Heart left ventricle (tissue), 16 donors: Measurements from ENCODE around the gene CDC34. TPM values are rescaled to one million over a fixed set of nuclear protein-coding genes. Genes with fewer than 3 reads are reported as not detected.

Experiments
- ATAC-seq, 4 donors: fragments of 200-7000 bp; cut with Tn5 transposase; one replicate each; pipeline ENCODE4 v1.9.1; 2020 to 2022; ENCODE audit warnings: moderate library complexity in 4 of 4, mild to moderate bottlenecking in 3 of 4, moderate number of reproducible peaks in 1 of 4
- DNase-seq, 5 donors: peaks; one replicate each; pipeline ENCODE4 v3.0.0-alpha.2; 2020
- H3K27ac ChIP-seq, 12 donors: fragments of 200-600 bp; sonication (generic) in 4 of 12; one replicate each; pipeline versions ENCODE4 v1.5.0 to v1.8.0; 2016 to 2022; ENCODE audit warnings: mild to moderate bottlenecking in 2 of 12
- H3K27me3 ChIP-seq, 9 donors: fragments of 200-600 bp; sonication (generic) in 2 of 9; one replicate each; pipeline versions ENCODE4 v1.5.1 to v1.8.0; 2016 to 2022; ENCODE audit warnings: mild to moderate bottlenecking in 3 of 9
- H3K36me3 ChIP-seq, 9 donors: fragments of 200-600 bp; sonication (generic) in 2 of 9; one replicate each; pipeline versions ENCODE4 v1.5.0 to v1.8.0; 2018 to 2022; ENCODE audit warnings: mild to moderate bottlenecking in 2 of 9
- H3K4me1 ChIP-seq, 12 donors: fragments of 200-600 bp; sonication (generic) in 4 of 12; one replicate each; pipeline versions ENCODE4 v1.5.0 to v1.8.0; 2016 to 2022; ENCODE audit warnings: mild to moderate bottlenecking in 3 of 12
- H3K4me3 ChIP-seq, 12 donors: fragments of 200-600 bp; sonication (generic) in 4 of 12; one replicate each; pipeline versions ENCODE4 v1.5.0 to v1.8.0; 2017 to 2022; ENCODE audit warnings: mild to moderate bottlenecking in 9 of 12, moderate library complexity in 4 of 12
- H3K9me3 ChIP-seq, 12 donors: fragments of 200-600 bp; sonication (generic) in 4 of 12; one replicate each; pipeline versions ENCODE4 v1.5.0 to v1.8.0; 2016 to 2022; ENCODE audit warnings: mild to moderate bottlenecking in 1 of 12
- POLR2A ChIP-seq, 2 donors: fragments of 450-650 bp; IDR thresholded peaks; one replicate each; pipeline ENCODE4 v1.6.1; 2017; ENCODE audit warnings: antibody characterized with exemption in 2 of 2, mild to moderate bottlenecking in 2 of 2, moderate library complexity in 2 of 2
- WGBS, 4 donors: extraction: QIAGEN DNeasy Blood & Tissue Kit in 2 of 4; methylation state at CpG; one replicate each; pipeline versions ENCODE4 v1.1.5 to v1.1.7; 2013 to 2018; 5-methylcytosine and 5-hydroxymethylcytosine counted together
- intact Hi-C, 10 donors: fragments of 100-400 bp; cut with DNase I; formaldehyde crosslinking; loops; one replicate each; pipeline versions ENCODE4 v1.11.1 to v1.14.2; 2022
- polyA plus RNA-seq, 2 donors: library from polyadenylated mRNA; stranded (reverse); fragments of 200-250 nt; gene quantifications; one replicate each; pipeline ENCODE4 v1.2.3, GENCODE V29; 2013
- total RNA-seq, 9 donors: library from RNA; depleted of rRNA in 2 of 9; stranded (reverse); fragments of >200 nt in 2 of 9; fragmentation: NEBNext Ultra II Directional in 3 of 9; extraction: Animal tissue kit (Norgen Biotek cat#: 25700) in 3 of 9; gene quantifications; one replicate each; pipeline versions ENCODE4 v1.1.0 to v1.2.4, GENCODE V29; 2016 to 2023
- TF ChIP-seq, protein P1 (sequence below), 12 donors: fragments of 200-600 bp; sonication (generic) in 4 of 12; IDR thresholded peaks; one replicate each; pipeline versions ENCODE4 v1.5.0 to v1.8.0; 2018 to 2022; ENCODE audit warnings: antibody characterized with exemption in 12 of 12, mild to moderate bottlenecking in 5 of 12
- donor health status: ischemic (EF 13 %, LVEDD 7.1; RV severe dilation, severe dysfunction).
- donor health status: healthy with polysubstance abuse.
- donor health status: DM: no; HTN: yes; CAD: no.
- donor health status: DM: no; HTN: no; CAD: no.
- donor health status: ischemic (EF 25% LVEDD 6.9; RV normal size, moderate dysfunction).
- donor health status: ischemic (EF 25% LVEDD 5.7; RV mildly dilated, moderate dysfunction).
- donor health status: healthy.
- donor health status: DM: yes; HTN: yes; CAD: no.
- donor health status: ischemic (EF 35%, LVEDD 5.7; RV mildly dilated, moderate dysfunction).
- donor health status: nonischemic (EF 11% LVEDD 7.7; RV severe dilation, severe dysfunction).
- donor health status: DM: yes; HTN: yes; CAD: no.
- donor health status: PGD.
- donor health status: ischemic (EF 29% LVEDD 5.4; RV normal size, mild dysfunction).
- donor health status: nonischemic (EF 23%, LVEDD 6.1; RV moderate dilation, normal function).

Gene CDC34
- total and polyA plus RNA-seq, 11 donors, result 61.9 to 200 (median 99.9) TPM

DNA sequence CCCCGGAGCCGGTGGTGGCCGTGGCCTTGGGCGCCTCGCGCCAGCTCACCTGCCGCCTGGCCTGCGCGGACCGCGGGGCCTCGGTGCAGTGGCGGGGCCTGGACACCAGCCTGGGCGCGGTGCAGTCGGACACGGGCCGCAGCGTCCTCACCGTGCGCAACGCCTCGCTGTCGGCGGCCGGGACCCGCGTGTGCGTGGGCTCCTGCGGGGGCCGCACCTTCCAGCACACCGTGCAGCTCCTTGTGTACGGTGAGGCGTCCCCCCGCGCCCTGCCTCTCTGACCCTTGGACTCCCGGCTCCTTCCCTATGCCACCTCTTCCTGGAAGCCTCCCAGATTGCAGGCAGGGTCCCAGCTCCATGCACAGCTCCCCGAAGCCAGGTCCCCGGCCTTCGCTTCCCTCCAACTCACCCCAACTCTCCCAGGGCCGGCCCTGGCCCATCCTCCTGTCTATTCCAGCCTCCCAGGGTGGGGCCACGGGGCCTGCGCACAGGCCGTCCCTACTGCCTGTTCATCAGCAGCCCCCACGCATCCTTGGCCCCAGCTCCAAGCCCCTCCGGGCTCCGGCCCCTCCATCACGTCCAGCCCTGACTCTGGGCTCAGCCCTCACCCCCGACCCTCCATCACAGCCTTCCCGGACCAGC is 33.6 kb upstream of the CDC34 start:
- H3K9me3 ChIP-seq, result no peaks in the 10 kb centered on the region
- ATAC-seq (peak in 1 of 4 donors; percentile 6), DNase-seq (peak in 2 of 5 donors; percentile 14 to 20)
- peaks cover 20 to 51% (median 33%) of the 10 kb centered on the region in 9 donors for H3K27me3 ChIP-seq
- intact Hi-C loops, result no loop called here
- peak overlapping the region in 6 of 12 donors; percentile 9 to 37 (median 16) for H3K4me3 ChIP-seq
- H3K27ac ChIP-seq, result no peak overlapping the region
- peaks cover 0 to 23% (median 5%) of the 10 kb centered on the region in 12 donors for H3K4me1 ChIP-seq
- 6 to 28% (median 9%) methylated on average over 22 to 50 of the region's 50 CpGs for WGBS, 4 donors
- TF ChIP-seq, protein P1, sequence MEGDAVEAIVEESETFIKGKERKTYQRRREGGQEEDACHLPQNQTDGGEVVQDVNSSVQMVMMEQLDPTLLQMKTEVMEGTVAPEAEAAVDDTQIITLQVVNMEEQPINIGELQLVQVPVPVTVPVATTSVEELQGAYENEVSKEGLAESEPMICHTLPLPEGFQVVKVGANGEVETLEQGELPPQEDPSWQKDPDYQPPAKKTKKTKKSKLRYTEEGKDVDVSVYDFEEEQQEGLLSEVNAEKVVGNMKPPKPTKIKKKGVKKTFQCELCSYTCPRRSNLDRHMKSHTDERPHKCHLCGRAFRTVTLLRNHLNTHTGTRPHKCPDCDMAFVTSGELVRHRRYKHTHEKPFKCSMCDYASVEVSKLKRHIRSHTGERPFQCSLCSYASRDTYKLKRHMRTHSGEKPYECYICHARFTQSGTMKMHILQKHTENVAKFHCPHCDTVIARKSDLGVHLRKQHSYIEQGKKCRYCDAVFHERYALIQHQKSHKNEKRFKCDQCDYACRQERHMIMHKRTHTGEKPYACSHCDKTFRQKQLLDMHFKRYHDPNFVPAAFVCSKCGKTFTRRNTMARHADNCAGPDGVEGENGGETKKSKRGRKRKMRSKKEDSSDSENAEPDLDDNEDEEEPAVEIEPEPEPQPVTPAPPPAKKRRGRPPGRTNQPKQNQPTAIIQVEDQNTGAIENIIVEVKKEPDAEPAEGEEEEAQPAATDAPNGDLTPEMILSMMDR (IDR thresholded peaks at IDR 0.05), result no peak
- TF ChIP-seq POLR2A (IDR thresholded peaks at IDR 0.05), result no peak
- no peaks in the 10 kb centered on the region for H3K36me3 ChIP-seq

DNA sequence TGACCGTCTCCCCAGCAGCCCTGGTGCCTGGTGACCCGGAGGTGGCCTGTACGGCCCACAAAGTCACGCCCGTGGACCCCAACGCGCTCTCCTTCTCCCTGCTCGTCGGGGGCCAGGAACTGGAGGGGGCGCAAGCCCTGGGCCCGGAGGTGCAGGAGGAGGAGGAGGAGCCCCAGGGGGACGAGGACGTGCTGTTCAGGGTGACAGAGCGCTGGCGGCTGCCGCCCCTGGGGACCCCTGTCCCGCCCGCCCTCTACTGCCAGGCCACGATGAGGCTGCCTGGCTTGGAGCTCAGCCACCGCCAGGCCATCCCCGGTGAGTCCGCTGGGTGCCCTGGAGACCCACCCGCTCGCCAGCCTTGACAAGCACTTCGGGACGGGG is 33.1 kb upstream of the CDC34 start:
- no peak for TF ChIP-seq POLR2A (IDR thresholded peaks at IDR 0.05)
- TF ChIP-seq, protein P1 (IDR thresholded peaks at IDR 0.05), result no peak
- ATAC-seq (no peak), DNase-seq (no peak)
- peaks cover 0 to 23% (median 5%) of the 10 kb centered on the region in 12 donors for H3K4me1 ChIP-seq
- H3K4me3 ChIP-seq, result peak overlapping the region in 1 of 12 donors; percentile 11
- intact Hi-C loops, result no loop called here
- whole genome bisulfite sequencing, 4 donors, result 23 to 40% (median 26%) methylated on average over 16 to 26 of the region's 26 CpGs
- H3K27me3 ChIP-seq, result peaks cover 20 to 51% (median 33%) of the 10 kb centered on the region in 9 donors
- no peaks in the 10 kb centered on the region for H3K36me3 ChIP-seq
- H3K27ac ChIP-seq, result no peak overlapping the region
- H3K9me3 ChIP-seq, result no peaks in the 10 kb centered on the region

DNA sequence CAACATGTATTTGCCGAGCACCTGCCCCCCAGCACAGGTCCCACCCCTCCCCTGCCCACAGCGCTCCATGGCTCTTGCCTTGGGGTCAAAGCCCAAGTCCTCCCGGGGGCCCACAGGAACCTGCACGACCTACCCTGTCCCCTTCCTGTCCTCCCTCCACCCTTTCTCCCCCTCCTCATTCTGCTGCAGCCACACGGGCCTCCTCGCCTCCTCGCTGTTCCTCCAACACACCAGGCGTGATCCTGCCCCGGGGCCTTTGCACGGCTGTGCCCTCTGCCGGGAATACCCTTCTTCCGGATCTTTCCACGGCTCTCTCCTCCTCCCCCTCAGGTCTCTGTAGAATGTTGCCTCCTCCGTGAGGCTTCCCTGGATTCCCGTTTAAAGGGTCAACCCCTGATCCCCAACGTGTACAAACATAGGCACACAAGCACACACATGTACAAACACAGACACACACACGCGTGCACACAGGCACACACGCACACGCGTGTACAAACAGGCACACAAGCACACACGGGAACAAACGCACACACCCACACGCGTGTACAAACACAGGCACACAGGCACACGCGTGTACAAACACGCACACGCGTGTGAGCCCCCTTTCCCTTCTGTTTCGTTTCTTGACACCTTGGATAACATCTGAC is 32.5 kb upstream of the CDC34 start:
- ATAC-seq (no peak), DNase-seq (no peak)
- intact Hi-C loops, result no loop called here
- no peaks in the 10 kb centered on the region for H3K9me3 ChIP-seq
- H3K27me3 ChIP-seq, result peaks cover 20 to 51% (median 33%) of the 10 kb centered on the region in 9 donors
- 77 to 81% (median 79%) methylated on average over 31 of the region's 31 CpGs for WGBS, 4 donors
- H3K4me1 ChIP-seq, result peaks cover 0 to 23% (median 5%) of the 10 kb centered on the region in 12 donors
- H3K36me3 ChIP-seq, result no peaks in the 10 kb centered on the region
- no peak overlapping the region for H3K4me3 ChIP-seq
- no peak overlapping the region for H3K27ac ChIP-seq
- TF ChIP-seq, protein P1 (IDR thresholded peaks at IDR 0.05), result no peak
- TF ChIP-seq POLR2A (IDR thresholded peaks at IDR 0.05), result no peak

DNA sequence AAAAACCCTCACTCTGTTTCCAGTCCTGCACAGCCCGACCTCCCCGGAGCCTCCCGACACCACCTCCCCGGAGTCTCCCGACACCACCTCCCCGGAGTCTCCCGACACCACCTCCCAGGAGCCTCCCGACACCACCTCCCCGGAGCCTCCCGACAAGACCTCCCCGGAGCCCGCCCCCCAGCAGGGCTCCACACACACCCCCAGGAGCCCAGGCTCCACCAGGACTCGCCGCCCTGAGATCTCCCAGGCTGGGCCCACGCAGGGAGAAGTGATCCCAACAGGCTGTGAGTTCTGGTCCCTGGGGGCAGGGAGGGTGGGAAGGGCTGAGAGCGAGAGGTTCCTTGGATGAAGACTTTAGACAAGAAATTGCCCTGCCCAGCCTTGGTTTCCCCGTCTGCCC is 29.9 kb upstream of the CDC34 start:
- no peaks in the 10 kb centered on the region for H3K9me3 ChIP-seq
- H3K4me1 ChIP-seq, result peaks cover 0 to 20% (median 5%) of the 10 kb centered on the region in 12 donors
- no peak for TF ChIP-seq POLR2A (IDR thresholded peaks at IDR 0.05)
- TF ChIP-seq, protein P1 (IDR thresholded peaks at IDR 0.05), result no peak
- ATAC-seq (no peak), DNase-seq (peak in 2 of 5 donors; percentile 18 to 24)
- intact Hi-C loops, result no loop called here
- WGBS, 4 donors, result 75 to 84% (median 83%) methylated on average over 11 to 17 of the region's 17 CpGs
- no peaks in the 10 kb centered on the region for H3K36me3 ChIP-seq
- no peak overlapping the region for H3K4me3 ChIP-seq
- no peak overlapping the region for H3K27ac ChIP-seq
- H3K27me3 ChIP-seq, result peaks cover 16 to 40% (median 22%) of the 10 kb centered on the region in 9 donors
